ENCODE data around the gene GALNT9. TPM values are rescaled to one million over a fixed set of nuclear protein-coding genes. Genes with fewer than 3 reads are reported as not detected.

The GALNT9 gene
- total RNA-seq, 1 experiment from 2014 or later: 0.44 TPM

DNA sequence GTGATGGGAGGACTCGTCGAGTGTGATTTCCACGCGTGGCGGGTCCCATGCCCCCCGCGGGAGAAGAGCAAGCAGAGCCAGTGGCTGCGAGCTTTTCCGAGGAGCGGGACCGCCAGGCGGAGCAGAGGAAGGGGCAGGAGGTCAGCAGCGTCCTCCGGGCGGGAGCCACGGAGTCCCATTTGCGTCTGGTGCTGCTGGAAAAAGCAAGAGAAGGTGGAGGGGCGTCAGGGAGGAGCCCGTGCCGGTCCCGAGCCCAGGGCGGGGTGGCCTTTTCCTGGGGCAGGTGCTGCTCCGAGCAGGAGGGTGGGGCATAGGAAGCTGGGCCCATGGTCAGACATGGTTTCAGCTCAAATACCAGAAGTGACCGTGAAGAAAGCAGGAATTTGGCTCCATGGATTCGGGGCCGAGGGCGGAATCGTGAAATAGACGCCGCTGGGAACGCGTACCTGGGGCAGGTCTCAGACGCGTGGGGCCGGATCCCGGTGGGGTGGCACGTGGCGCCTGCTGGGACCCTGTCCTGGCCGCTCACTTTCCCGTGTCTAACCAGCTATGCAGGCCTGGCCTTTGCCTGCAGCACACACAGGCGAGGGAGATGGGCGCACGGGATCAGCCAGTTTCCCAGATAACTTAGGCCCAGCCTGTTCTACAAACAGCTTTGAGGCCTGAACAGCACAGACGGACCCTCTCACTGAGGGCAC is 60.0 kb downstream of the GALNT9 start:
- CTCF ChIA-PET: no interaction called here
- BruUV-seq (replicated peaks): no TSS peak
- no peak overlapping the region for H3K4me3 ChIP-seq (ENCODE audit: low read length)
- POLR2A ChIA-PET (ENCODE audit: unreplicated experiment): no interaction called here
- no peak overlapping the region for H3K9ac ChIP-seq (ENCODE audit: low read length)
- peaks cover 5% of the 10 kb centered on the region; the same call in 1 of the 2 replicates for H3K4me1 ChIP-seq (ENCODE audit: insufficient read depth, low read length)
- ATAC-seq (no peak), DNase-seq (no peak)
- no peaks in the 10 kb centered on the region for H3F3A ChIP-seq (ENCODE audit: low read length, unreplicated experiment)
- H4K20me1 ChIP-seq (ENCODE audit: low read length): no peaks in the 10 kb centered on the region
- no peaks in the 10 kb centered on the region for H3K9me2 ChIP-seq (replicated peaks; ENCODE audit: low read length)
- no peak overlapping the region for H2AFZ ChIP-seq (ENCODE audit: low read length)
- H3K36me3 ChIP-seq (ENCODE audit: low read depth, low read length): no peaks in the 10 kb centered on the region
- H3K4me2 ChIP-seq (ENCODE audit: low read length): no peak overlapping the region
- peaks cover 22% of the 10 kb centered on the region for H3K27me3 ChIP-seq (ENCODE audit: low read length)
- no peaks in the 10 kb centered on the region for H3K79me2 ChIP-seq (ENCODE audit: low read length)
- no peaks in the 10 kb centered on the region for H3K9me3 ChIP-seq (ENCODE audit: low read length)
- TF ChIP-seq EZH2 (IDR thresholded peaks at IDR 0.05; ENCODE audit: low read length, unreplicated experiment) (no peak), EZH2phosphoT487 (IDR thresholded peaks at IDR 0.05; ENCODE audit: borderline replicate concordance, low read length) (no peak)
- TF ChIP-seq, protein P1, sequence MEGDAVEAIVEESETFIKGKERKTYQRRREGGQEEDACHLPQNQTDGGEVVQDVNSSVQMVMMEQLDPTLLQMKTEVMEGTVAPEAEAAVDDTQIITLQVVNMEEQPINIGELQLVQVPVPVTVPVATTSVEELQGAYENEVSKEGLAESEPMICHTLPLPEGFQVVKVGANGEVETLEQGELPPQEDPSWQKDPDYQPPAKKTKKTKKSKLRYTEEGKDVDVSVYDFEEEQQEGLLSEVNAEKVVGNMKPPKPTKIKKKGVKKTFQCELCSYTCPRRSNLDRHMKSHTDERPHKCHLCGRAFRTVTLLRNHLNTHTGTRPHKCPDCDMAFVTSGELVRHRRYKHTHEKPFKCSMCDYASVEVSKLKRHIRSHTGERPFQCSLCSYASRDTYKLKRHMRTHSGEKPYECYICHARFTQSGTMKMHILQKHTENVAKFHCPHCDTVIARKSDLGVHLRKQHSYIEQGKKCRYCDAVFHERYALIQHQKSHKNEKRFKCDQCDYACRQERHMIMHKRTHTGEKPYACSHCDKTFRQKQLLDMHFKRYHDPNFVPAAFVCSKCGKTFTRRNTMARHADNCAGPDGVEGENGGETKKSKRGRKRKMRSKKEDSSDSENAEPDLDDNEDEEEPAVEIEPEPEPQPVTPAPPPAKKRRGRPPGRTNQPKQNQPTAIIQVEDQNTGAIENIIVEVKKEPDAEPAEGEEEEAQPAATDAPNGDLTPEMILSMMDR (conservative IDR thresholded peaks at IDR 0.05; ENCODE audit: low read depth, low read length): no peak
- intact Hi-C loops (cut with micrococcal nuclease): no loop called here
- no peak overlapping the region for H3K27ac ChIP-seq (ENCODE audit: low read length)

DNA sequence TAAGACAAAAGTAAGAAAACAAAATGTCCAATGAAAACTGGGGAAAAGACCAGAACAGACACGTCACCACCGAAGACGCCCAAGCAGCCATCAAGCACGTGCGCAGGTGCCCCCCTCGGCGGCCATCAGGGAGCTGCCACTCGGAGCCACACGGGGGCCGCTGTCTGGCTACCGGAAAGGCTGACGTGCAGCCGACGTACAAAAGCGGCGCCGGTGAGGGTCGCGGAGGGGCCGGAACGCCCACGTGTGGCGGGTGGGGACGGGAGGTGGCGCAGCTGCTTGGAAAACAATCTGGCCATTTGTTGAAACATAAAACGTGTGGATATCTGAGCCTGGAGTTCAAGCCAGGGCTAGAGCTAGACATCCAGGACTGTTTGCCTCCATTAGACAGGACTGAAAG is 60.7 kb downstream of the GALNT9 start:
- BruUV-seq (replicated peaks): no TSS peak
- no peaks in the 10 kb centered on the region for H3K36me3 ChIP-seq (ENCODE audit: low read depth, low read length)
- H3F3A ChIP-seq (ENCODE audit: low read length, unreplicated experiment): no peaks in the 10 kb centered on the region
- no peaks in the 10 kb centered on the region for H3K9me2 ChIP-seq (replicated peaks; ENCODE audit: low read length)
- no peak for DNase-seq
- intact Hi-C loops (cut with micrococcal nuclease): no loop called here
- H3K27me3 ChIP-seq (ENCODE audit: low read length): peaks cover 22% of the 10 kb centered on the region
- H2AFZ ChIP-seq (ENCODE audit: low read length): no peak overlapping the region
- TF ChIP-seq, protein P1 (conservative IDR thresholded peaks at IDR 0.05; ENCODE audit: low read depth, low read length): no peak
- TF ChIP-seq EZH2 (IDR thresholded peaks at IDR 0.05; ENCODE audit: low read length, unreplicated experiment): no peak
- no peak for TF ChIP-seq EZH2phosphoT487 (IDR thresholded peaks at IDR 0.05; ENCODE audit: borderline replicate concordance, low read length)
- H3K4me1 ChIP-seq (ENCODE audit: insufficient read depth, low read length): peaks cover 5% of the 10 kb centered on the region; the same call in 1 of the 2 replicates
- POLR2A ChIA-PET (ENCODE audit: unreplicated experiment): no interaction called here
- no peaks in the 10 kb centered on the region for H3K9me3 ChIP-seq (ENCODE audit: low read length)
- ATAC-seq: no peak
- H3K27ac ChIP-seq (ENCODE audit: low read length): no peak overlapping the region
- CTCF ChIA-PET: no interaction called here
- H3K9ac ChIP-seq (ENCODE audit: low read length): no peak overlapping the region
- H4K20me1 ChIP-seq (ENCODE audit: low read length): no peaks in the 10 kb centered on the region
- no peak overlapping the region for H3K4me2 ChIP-seq (ENCODE audit: low read length)
- H3K79me2 ChIP-seq (ENCODE audit: low read length): no peaks in the 10 kb centered on the region
- H3K4me3 ChIP-seq (ENCODE audit: low read length): no peak overlapping the region

DNA sequence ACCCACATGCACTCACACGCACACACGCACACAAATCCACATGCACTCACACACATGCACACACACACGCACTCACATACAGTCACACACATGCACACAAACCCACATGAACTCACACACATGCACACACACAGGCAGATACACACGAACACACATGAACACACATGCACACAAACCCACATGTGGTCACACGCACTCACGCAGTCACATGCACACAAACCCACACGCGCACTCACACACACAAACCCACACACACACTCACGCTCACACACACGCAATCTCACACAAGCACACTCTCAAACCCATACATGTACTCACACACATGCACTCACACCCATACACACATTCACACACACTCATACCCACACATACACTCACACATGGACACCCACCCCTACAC is 61.5 kb downstream of the GALNT9 start:
- H3K36me3 ChIP-seq (ENCODE audit: low read depth, low read length): no peaks in the 10 kb centered on the region
- DNase-seq (no peak), ATAC-seq (no peak)
- no peaks in the 10 kb centered on the region for H3F3A ChIP-seq (ENCODE audit: low read length, unreplicated experiment)
- H3K27ac ChIP-seq (ENCODE audit: low read length): no peak overlapping the region
- intact Hi-C loops (cut with micrococcal nuclease): no loop called here
- no peak overlapping the region for H3K4me3 ChIP-seq (ENCODE audit: low read length)
- H3K9ac ChIP-seq (ENCODE audit: low read length): no peak overlapping the region
- TF ChIP-seq EZH2 (IDR thresholded peaks at IDR 0.05; ENCODE audit: low read length, unreplicated experiment) (no peak), EZH2phosphoT487 (IDR thresholded peaks at IDR 0.05; ENCODE audit: borderline replicate concordance, low read length) (no peak)
- TF ChIP-seq, protein P1 (conservative IDR thresholded peaks at IDR 0.05; ENCODE audit: low read depth, low read length): no peak
- H3K4me1 ChIP-seq (ENCODE audit: insufficient read depth, low read length): peaks cover 5% of the 10 kb centered on the region; the same call in 1 of the 2 replicates
- CTCF ChIA-PET: no interaction called here
- H3K27me3 ChIP-seq (ENCODE audit: low read length): peaks cover 22% of the 10 kb centered on the region
- POLR2A ChIA-PET (ENCODE audit: unreplicated experiment): no interaction called here
- H2AFZ ChIP-seq (ENCODE audit: low read length): no peak overlapping the region
- BruUV-seq (replicated peaks): no TSS peak
- H3K9me2 ChIP-seq (replicated peaks; ENCODE audit: low read length): no peaks in the 10 kb centered on the region
- H3K4me2 ChIP-seq (ENCODE audit: low read length): no peak overlapping the region
- H4K20me1 ChIP-seq (ENCODE audit: low read length): no peaks in the 10 kb centered on the region
- H3K9me3 ChIP-seq (ENCODE audit: low read length): no peaks in the 10 kb centered on the region
- H3K79me2 ChIP-seq (ENCODE audit: low read length): no peaks in the 10 kb centered on the region
